NCI-H748 treated with DMSO at 0.1 percent for 48 hours (cell line): ENCODE results near the gene ATXN10.
"Not testable (repeated sequence)": the region's sequence is repeated elsewhere in the genome, so short reads cannot be mapped to it uniquely, and the experiment has no call there.

Experiments
- DNase-seq: peaks from one replicate; lab custom pipeline; 2025; lab: John Stamatoyannopoulos, UW

ATXN10 gene

GRCh38 chr22:45644714-45645113 lies 26.9 kb upstream of the ATXN10 start:
- DNase-seq: no peak

DNA sequence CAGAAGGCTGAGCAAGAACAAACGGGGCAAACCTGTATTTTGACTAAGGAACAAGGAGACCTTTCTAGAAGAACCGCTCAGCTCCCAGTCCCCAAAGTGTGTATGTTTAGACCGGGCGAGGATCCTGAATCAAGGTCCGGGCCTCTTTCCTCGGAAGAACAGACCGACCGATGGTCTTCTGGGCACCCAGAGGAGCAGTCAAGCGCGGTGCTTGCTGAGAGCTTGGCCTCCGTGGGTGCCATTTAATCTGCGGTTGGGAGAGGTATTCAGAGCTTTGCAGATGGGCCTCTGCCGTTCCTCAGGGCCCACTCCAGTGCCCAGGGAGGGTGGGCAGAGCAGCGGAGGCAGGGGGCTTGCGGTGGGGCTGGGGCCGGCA lies 26.5 kb upstream of the ATXN10 start:
- DNase-seq: no peak

DNA sequence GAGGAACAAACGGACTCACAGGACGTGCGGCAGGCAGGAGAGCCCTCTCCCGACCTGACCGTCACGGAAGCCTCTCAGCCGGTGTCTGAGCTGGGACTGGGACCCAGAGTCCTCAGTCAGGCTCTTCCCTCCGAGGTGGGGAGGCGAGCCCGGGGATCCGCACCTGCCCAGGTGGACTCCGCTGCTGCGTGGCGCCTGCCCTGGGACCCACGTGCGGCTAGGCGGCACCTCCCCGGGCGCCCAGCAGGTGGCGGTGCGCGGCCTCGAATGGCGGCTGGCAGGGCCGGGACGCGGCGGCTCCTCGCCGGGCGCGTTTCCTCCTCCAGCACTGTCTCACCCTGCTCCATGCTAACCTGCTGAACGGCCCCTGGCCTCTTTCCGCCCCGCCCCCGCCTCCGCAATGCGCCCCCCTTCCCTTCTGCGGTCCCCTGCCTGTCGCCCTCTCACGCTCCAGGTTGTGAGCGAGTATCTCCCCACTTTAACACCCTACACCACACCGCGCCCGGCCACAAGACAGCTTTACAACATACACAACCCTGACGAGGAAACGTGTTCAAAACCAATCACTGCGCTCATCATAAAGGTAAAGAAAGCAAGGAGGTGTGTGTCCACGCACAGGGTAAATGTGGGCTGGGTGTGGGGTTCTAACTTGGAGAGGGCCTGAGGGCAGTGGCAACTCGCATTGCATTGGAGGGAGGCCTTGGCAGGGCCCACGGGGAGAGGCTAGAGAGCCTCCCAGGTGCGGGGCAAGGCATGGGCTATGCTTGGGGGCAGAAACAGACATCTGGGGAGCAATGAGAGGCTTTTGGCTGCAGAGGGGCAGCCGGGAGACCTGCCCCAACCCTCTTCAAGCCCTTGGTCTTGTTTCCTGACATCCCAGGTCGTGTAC lies 25.9 kb upstream of the ATXN10 start:
- DNase-seq: peak; percentile 49

DNA sequence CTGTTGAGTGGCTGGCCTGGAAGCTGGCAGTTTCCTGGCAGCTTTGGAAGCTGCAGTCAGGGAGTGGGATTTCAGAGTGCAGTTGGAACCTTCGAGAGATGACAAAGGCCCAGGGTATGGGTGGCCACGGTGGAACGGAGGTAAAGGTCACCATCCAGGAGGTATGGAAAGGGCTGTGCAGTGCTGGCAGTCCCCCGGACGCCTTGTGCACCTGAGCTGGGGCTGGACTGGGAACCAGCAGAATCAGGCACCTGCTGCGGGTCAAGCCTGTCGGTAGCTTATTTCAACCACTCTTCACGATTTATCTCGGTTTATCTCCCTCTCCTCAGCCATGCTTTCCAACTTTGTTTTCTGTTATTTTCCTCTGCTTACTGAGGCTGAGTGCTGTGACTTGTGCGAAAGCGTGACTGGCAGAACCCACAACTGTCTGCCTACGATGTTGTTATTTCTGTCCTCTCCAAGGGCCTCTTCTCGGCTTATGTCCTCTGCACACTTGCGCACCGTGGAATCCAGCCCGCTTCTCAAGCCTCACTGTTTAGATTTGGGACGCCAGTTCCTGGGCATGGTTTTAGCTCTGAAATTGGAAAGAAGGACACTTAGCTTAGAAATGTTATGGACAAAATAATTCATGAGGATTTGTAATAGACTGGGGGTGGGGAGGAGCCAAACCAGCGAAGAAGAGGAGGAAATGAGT lies 24.0 kb upstream of the ATXN10 start:
- no peak for DNase-seq

DNA sequence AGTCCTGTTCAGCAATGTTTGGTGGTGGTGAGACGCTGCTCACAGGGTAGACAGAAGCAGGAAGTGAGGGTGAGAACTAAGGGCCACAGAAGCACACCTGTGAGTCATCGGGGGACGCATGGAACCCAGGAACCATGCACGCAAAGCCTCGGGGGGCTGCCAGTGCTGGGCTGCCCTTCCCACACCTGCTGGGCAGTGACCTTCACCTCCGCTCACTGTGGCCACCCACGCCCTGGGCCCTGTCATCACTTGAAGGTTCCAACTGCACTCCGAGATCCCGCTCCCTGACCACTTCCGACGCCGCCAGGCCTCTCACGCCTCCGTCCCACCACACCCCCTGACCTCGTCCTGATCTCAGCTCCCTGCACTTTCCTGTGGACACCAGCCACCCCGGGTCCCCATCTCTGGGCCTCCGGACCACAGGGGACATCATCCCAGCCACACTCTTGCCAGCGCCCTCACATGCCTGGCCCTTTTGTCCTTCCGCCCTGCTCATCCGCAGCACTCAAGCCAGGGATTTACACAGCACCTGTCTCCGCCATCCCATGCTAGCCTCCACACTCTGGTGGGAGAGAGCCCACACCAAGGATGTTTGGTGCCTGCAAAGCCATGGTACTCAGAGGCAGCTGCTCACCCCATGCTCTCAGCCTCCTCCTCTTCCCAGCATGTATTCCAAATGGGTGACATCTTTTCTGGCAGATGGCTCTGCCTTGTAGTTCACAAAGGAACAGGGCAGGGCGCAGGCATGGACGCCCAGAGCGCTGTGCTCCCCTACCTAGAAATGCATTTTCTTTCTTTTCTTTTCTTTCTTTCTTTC lies 23.1 kb upstream of the ATXN10 start:
- DNase-seq: no peak

GRCh38 chr22:45649809-45650208 lies 21.8 kb upstream of the ATXN10 start:
- no peak for DNase-seq

DNA sequence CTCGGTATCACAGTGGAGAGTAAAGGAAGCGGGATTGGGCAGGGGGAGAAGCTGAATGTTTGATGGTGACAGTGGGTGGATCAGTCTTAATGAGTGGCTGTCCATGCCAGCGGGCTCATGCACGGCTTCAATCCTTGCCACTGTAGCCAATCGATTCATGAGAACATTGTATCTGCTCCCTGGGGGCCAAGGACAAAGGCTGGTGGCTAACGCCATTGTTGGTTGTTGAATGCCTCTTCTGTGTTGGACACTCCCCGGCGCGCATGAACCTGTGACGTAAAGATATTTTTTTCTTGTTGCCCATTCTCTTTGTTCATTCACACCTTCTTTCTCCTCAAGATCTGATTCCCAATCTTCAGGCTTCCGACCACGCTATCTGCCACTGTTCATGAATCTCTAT lies 20.9 kb upstream of the ATXN10 start:
- DNase-seq: no peak

GRCh38 chr22:45651931-45652528 lies 19.6 kb upstream of the ATXN10 start:
- no peak for DNase-seq

- DNase-seq: no peak
These were observed 15.1 kb upstream of the ATXN10 start for GRCh38 chr22:45656577-45656976.

DNA sequence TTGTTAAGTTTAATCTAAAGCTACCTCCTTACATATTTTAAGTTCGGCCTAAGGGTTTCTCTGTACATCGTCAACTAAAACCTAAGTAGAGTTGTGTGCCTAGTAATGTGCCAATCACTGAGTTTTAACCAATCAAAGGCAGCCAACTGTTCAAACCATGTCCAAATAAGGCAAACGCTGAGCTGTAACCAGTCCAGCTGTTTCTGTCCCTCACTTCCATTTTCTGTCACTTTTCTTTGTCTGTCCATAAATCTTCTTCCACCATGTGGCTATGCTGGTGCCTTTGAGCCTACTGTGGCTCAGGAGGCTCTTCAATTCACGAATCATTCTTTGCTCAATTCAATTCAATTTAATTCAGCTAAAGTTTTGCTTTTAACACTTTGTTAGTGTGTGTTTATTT lies 13.9 kb upstream of the ATXN10 start:
- no peak for DNase-seq

- no peak for DNase-seq
These were observed 7.4 kb upstream of the ATXN10 start for GRCh38 chr22:45664136-45664646.

DNA sequence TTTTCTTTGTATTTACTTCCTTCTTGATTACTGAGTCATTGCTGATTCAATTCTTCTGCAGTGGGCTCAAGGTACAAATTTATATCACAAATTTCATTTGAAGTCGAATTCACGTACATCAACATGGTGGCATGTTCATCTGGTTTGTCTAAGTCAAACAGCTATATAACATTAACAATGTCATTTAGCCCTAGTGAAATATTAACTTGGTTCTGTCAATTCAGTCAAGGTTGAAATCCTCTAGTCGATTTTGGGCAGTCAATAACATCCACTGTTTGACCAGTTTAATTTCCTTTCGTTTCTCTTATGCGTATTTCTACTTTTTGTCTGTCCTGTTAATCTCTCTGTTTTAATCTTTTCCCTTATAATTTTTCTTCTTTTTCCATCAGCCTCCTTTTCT lies 4.1 kb upstream of the ATXN10 start:
- no peak for DNase-seq

GRCh38 chr22:45670363-45670762 lies 1.3 kb upstream of the ATXN10 start:
- DNase-seq: not testable (repeated sequence)

DNA sequence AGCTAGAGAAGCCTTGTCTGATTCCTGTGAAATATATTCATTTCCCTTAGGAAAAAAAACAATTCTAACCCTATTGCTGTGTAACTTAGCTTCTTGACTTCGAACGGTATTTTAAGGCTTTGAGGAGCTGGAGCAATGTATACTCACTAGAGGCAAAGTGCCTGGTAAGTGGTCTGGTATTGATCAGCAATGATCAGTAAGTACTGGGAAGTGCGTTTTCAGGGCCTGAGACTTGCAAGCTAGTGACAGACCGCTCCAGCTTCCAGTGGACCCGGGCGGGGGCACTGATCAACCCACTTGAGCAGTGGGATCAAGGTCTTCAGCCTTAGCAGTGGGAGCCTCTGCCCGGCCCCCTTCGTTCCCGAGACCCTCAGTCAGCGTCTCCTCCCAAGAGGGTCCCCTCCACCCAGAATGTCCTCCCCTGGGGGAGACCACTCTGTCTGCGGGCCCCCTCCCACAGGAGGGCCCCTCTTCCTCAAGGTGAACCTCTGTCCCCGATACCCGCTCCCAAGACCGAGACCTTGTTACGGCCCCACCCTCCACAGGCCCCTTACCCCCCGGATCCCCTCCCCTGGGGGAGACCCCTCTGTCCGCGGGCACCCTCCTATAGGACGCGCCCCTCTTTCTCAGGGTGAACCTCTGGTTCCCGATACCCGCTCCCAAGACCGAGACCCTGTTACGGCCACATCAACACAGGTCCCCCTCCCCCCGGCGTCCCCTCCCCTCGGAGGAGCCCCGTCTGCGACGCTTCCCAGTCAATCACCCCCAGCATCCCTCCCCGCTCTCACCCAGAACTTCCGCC lies 452 bp upstream of the ATXN10 start:
- no peak for DNase-seq

- no peak for DNase-seq
These were observed 1.2 kb downstream of the ATXN10 start for GRCh38 chr22:45672564-45673481.

DNA sequence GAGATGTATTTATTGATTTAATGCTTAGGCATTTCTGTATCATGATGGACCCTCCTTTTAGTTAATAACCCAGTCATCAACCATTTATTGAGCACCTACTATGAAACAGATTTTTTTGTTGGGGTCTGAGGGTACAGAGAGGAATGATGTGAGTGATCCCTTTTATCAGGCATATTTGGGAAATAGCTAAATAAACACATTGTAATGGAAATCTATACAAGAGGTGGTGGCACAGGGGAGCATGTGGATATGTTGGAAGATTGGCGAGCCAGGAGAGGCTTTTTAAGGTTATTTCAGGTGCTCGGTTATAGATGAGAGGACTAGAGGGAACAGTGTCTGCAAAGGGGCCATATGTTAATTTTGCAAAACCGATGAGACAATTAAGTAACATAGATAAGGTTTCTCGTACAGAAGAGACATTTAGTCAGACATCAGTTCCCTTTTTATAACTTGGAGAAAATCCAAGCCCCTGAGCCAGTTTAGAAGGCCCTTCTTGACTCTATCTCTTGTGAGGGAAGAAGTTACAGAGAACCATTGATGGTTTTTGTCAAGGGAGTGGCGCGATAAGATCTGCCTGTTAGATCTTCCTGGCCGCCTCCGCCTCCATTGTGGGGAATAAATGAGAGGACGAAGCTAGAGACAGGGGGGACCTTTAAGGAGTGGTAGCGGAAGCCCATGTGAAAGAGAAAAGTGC lies 2.0 kb downstream of the ATXN10 start:
- no peak for DNase-seq

DNA sequence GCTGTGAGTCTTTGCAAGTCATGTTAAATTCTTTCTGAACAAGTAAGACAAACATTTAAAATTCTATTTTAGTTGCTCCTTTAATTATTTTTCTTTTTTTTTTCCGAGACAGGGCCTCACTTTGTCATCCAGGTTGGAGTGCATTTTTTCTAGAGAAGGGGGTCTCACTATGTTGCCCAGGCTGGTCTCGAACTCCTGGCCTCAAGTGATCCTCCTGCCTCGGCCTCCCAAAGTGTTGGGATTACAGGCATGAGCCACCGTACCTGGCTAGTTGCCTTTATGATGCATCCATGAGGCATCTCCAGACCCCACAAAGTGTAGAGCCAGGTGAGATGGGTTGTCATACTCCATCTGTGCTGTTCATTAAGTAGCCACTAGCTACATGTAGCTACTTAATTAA lies 4.4 kb downstream of the ATXN10 start:
- no peak for DNase-seq

DNA sequence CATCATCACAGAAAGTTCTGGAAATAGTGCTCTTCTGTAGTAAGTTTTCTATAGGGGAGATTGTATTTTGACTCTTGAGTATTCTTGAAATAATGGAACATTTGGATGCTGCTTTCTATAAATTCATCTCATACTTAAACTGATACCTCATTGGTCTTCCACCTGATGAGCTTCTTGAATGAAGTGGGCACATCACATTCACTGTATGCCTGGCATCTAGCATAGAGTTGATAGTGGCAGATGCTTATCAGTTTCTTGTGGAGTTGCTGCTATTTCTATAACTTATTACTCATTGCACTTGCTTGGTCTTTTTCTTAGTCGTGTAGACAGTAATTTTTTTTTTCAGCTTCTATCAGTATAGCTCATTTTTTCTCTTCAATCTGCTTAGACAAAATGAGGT lies 5.4 kb downstream of the ATXN10 start:
- DNase-seq: no peak
